ENCODE results near the gene C1QC.

DNA sequence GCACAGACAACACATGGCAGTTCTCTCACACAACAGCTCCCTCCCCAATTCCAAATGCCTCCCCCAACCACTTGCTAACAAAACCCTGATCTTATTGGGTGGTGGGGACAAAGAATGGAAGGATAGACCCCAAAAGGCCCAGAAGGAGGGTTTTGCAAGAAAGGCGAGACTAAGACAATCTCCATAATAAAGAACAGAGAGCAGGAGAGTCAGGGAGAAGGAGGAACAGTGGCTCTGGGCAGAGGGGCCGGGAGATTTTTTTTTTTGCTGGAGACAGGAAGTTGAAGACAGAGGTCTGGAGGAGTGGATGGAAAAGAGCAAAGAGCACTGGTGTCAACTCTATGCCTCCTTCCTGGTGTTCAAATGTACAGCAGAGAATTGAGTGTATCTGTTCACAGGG is 13.5 kb upstream of the C1QC start:
- TF ChIP-seq POLR2A (IDR thresholded peaks at IDR 0.05; ENCODE audit: low read depth, low read length) = no peak
- TF ChIP-seq TAF1 (IDR thresholded peaks at IDR 0.05; ENCODE audit: borderline replicate concordance, low read depth, low read length) = no peak
- TF ChIP-seq POLR2AphosphoS5 (IDR thresholded peaks at IDR 0.05; ENCODE audit: low read depth, low read length) = no peak
